PC-9 (cell line): ENCODE measurements around the gene BCCIP. TPM values are rescaled to one million over a fixed set of nuclear protein-coding genes. Genes with fewer than 3 reads are reported as not detected.

Experiments
- BruUV-seq: library from RNA; stranded (reverse); fragments of 400-500 nt; replicated peaks from 2 replicates; lab custom pipeline; 2021; lab: Mats Ljungman, UMichigan
- CTCF ChIA-PET: fragments of 300-600 bp; sonication (Branson Sonifier 250); formaldehyde crosslinking; loops from one replicate; lab custom pipeline; 2022; ENCODE audit warnings: antibody characterized with exemption; lab: Charles Lee
- POLR2A ChIA-PET: fragments of 300-600 bp; sonication (Branson Sonifier 250); formaldehyde crosslinking; loops from one replicate; lab custom pipeline; 2022; ENCODE audit warnings: antibody characterized with exemption; ENCODE audit not compliant: unreplicated experiment; lab: Charles Lee
- DNase-seq, 2 experiments: peaks; one replicate each; pipeline versions ENCODE4 v3.0.0 to v3.0.0-alpha.2; 2015 to 2022; ENCODE audit warnings: mixed read lengths in 1 of 2
- H2AFZ ChIP-seq: fragments of 200-600 bp; sonication (generic); 2 replicates; pipeline ENCODE4 v1.8.1; 2017; ENCODE audit warnings: antibody characterized with exemption
- H3F3A ChIP-seq: fragments of 200-600 bp; sonication (generic); 2 replicates; pipeline ENCODE4 v1.8.1; 2017; ENCODE audit warnings: antibody characterized with exemption, mild to moderate bottlenecking, low read depth; ENCODE audit not compliant: insufficient read depth
- H3K27ac ChIP-seq: fragments of 200-600 bp; sonication (generic); 2 replicates; pipeline ENCODE4 v1.6.1; 2016; ENCODE audit warnings: mixed run types
- H3K27me3 ChIP-seq: fragments of 200-600 bp; sonication (generic); 2 replicates; pipeline ENCODE4 v1.6.1; 2016; ENCODE audit warnings: low read depth, mixed run types; ENCODE audit not compliant: insufficient read depth
- H3K36me3 ChIP-seq: fragments of 200-600 bp; sonication (generic); 2 replicates; pipeline ENCODE4 v1.6.1; 2016; ENCODE audit warnings: low read depth, mixed run types
- H3K4me1 ChIP-seq: fragments of 200-600 bp; sonication (generic); replicated peaks from 2 replicates; pipeline ENCODE4 v1.6.1; 2016; ENCODE audit warnings: mixed run types; ENCODE audit not compliant: insufficient read depth
- H3K4me2 ChIP-seq: fragments of 200-600 bp; sonication (generic); 2 replicates; pipeline ENCODE4 v1.6.1; 2017; ENCODE audit warnings: mixed run types
- H3K4me3 ChIP-seq: fragments of 200-600 bp; sonication (generic); 2 replicates; pipeline ENCODE4 v1.6.1; 2016; ENCODE audit warnings: mixed run types
- H3K79me2 ChIP-seq: fragments of 200-600 bp; sonication (generic); 2 replicates; pipeline ENCODE4 v1.6.1; 2017; ENCODE audit warnings: low read depth, mixed run types
- H3K9me2 ChIP-seq: fragments of 200-600 bp; sonication (generic); 2 replicates; pipeline ENCODE4 v1.8.1; 2017; ENCODE audit warnings: mild to moderate bottlenecking; ENCODE audit not compliant: insufficient read depth
- H3K9me3 ChIP-seq: fragments of 200-600 bp; sonication (generic); 2 replicates; pipeline ENCODE4 v1.8.1; 2016; ENCODE audit warnings: low read depth; ENCODE audit not compliant: insufficient read depth
- H4K20me1 ChIP-seq: fragments of 200-600 bp; sonication (generic); 2 replicates; pipeline ENCODE4 v1.8.1; 2017; ENCODE audit not compliant: insufficient read depth
- EZH2 ChIP-seq: fragments of 200-600 bp; sonication (generic); IDR thresholded peaks from 2 replicates; pipeline ENCODE4 v1.8.0; 2017; ENCODE audit warnings: antibody characterized with exemption, low read depth
- intact Hi-C: fragments of 100-400 bp; cut with micrococcal nuclease; formaldehyde crosslinking; loops from one replicate; pipeline ENCODE4 v1.10.0; 2022; ENCODE audit not compliant: unreplicated experiment
- total RNA-seq: library from RNA; stranded (reverse); gene quantifications from 2 replicates; pipeline ENCODE4 v1.2.3, GENCODE V29; 2021
- TF ChIP-seq, protein P1 (sequence below): fragments of 200-600 bp; sonication (generic); conservative IDR thresholded peaks from 2 replicates; pipeline ENCODE4 v1.6.1; 2017; ENCODE audit warnings: mixed run types, antibody characterized with exemption, mild to moderate bottlenecking, moderate library complexity

The BCCIP gene
- total RNA-seq, 1 experiment from 2014 or later: 46.0 TPM

DNA sequence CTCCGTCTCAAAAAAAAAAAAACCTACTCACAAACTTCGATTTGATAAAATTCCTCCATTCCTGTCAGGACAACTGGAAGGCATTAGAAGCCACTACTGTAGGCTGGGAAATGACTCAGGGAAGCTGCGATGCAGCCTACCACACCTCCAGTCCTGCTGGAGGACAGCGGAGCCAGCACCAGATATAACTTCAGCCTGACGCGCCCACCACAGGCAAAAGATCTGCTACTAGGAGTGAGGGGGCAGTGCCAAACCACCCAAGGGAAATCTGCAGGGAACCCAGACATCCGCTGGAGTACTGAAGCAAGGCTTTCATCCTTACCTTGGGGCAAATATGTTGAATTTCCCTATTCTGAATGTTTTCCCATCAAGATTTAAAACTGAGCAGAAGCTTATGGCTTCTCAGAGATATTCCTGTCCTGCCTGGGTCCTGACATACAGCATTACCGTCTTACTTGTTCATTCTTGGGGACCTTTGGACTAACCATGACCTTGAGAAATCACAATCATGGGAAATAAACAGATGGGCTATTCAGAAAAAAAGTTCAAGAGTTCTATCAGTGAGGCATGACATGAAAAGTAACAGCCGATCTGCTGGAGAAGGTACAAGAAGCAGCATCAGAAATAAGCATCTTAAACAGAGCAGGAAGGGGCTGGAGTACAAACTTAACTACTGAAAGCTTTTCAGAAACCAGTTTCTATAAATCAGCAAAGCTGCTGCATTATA, 20.4 kb downstream of the BCCIP start:
- intact Hi-C loops: no loop called here
- BruUV-seq: no TSS peak
- CTCF ChIA-PET: no interaction called here

DNA sequence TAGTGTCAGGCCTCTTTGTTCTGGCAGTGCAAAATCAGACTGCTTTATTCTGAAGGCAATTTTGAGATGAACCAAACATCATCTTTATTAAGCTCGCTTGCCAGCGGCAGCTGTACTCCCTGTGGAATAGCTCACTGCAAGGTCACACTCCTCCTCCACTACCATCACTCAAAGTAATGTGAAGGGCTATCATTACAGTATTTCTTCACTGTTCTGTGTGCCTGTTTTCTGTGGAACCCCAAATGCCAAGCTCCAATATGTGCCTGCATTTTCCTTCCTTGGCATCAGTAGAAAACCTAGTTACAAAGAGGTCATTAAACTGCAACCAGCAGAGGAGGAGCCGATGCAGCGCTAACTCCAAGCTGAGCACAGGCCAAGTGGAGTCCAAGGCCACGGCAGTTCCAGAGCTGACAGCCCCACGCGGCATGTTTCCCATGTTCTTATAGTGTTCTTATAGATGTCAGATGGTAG, 21.4 kb downstream of the BCCIP start:
- no peaks in the 10 kb centered on the region for H4K20me1 ChIP-seq
- TF ChIP-seq, protein P1, sequence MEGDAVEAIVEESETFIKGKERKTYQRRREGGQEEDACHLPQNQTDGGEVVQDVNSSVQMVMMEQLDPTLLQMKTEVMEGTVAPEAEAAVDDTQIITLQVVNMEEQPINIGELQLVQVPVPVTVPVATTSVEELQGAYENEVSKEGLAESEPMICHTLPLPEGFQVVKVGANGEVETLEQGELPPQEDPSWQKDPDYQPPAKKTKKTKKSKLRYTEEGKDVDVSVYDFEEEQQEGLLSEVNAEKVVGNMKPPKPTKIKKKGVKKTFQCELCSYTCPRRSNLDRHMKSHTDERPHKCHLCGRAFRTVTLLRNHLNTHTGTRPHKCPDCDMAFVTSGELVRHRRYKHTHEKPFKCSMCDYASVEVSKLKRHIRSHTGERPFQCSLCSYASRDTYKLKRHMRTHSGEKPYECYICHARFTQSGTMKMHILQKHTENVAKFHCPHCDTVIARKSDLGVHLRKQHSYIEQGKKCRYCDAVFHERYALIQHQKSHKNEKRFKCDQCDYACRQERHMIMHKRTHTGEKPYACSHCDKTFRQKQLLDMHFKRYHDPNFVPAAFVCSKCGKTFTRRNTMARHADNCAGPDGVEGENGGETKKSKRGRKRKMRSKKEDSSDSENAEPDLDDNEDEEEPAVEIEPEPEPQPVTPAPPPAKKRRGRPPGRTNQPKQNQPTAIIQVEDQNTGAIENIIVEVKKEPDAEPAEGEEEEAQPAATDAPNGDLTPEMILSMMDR: no peak
- TF ChIP-seq EZH2: no peak
- 0 out of 2 replicates have a peak, but pooled peaks cover 3% of the 10 kb centered on the region for H3F3A ChIP-seq
- CTCF ChIA-PET: no interaction called here
- H3K36me3 ChIP-seq: no peaks in the 10 kb centered on the region
- BruUV-seq: no TSS peak
- H3K4me3 ChIP-seq: no peak overlapping the region
- H2AFZ ChIP-seq: no peak overlapping the region
- POLR2A ChIA-PET: no interaction called here
- no peak overlapping the region for H3K27ac ChIP-seq
- H3K27me3 ChIP-seq: no peaks in the 10 kb centered on the region
- no peaks in the 10 kb centered on the region for H3K9me3 ChIP-seq
- no peak overlapping the region for H3K4me2 ChIP-seq
- H3K79me2 ChIP-seq: no peaks in the 10 kb centered on the region
- intact Hi-C loops: no loop called here
- DNase-seq: no peak
- H3K4me1 ChIP-seq: 0 out of 2 replicates have a peak, but pooled peaks cover 8% of the 10 kb centered on the region
- H3K9me2 ChIP-seq: no peaks in the 10 kb centered on the region

More for the DNA sequence above, 20.4 kb downstream of the BCCIP start:
- no peak for TF ChIP-seq EZH2
- TF ChIP-seq, protein P1: no peak
- POLR2A ChIA-PET: no interaction called here
- Histone ChIP-seq H2AFZ (no peak overlapping the region), H3K79me2 (no peaks in the 10 kb centered on the region), H3K9me3 (no peaks in the 10 kb centered on the region), H3K4me3 (no peak overlapping the region), H3K36me3 (no peaks in the 10 kb centered on the region), H3K27ac (no peak overlapping the region), H3F3A (peaks cover 3% of the 10 kb centered on the region; the same call in 1 of the 2 replicates), H3K4me1 (0 out of 2 replicates have a peak, but pooled peaks cover 8% of the 10 kb centered on the region), H3K27me3 (no peaks in the 10 kb centered on the region), H4K20me1 (no peaks in the 10 kb centered on the region), H3K9me2 (no peaks in the 10 kb centered on the region), H3K4me2 (no peak overlapping the region)
- no peak for DNase-seq

DNA sequence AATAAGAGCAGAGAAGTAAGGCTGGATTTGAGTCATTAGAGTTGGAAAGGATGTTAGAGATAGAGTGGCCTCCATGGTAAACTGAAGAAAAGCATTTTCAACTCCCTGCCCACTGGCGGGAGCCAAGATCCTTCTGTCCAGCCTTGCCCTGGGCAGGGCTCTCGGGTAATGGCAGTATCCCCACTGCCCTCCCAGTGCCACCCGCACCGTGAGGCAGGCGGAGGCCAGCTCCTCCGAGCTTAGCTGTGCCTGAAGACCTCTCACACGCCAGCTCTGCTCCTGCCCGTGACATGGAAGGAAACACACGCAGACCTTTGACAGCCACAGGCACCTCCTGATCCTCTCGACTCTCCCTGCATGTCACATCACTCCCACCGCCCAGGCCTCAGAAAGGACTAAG, 22.3 kb downstream of the BCCIP start:
- no peak overlapping the region for H3K4me2 ChIP-seq
- no peaks in the 10 kb centered on the region for H3K36me3 ChIP-seq
- no peaks in the 10 kb centered on the region for H3K9me3 ChIP-seq
- TF ChIP-seq EZH2: no peak
- TF ChIP-seq, protein P1: no peak
- H3K4me3 ChIP-seq: no peak overlapping the region
- ChIA-PET CTCF (no interaction called here), POLR2A (no interaction called here)
- no peaks in the 10 kb centered on the region for H3K9me2 ChIP-seq
- no peak overlapping the region for H2AFZ ChIP-seq
- H3K27me3 ChIP-seq: no peaks in the 10 kb centered on the region
- H3K4me1 ChIP-seq: 0 out of 2 replicates have a peak, but pooled peaks cover 8% of the 10 kb centered on the region
- BruUV-seq: no TSS peak
- no peaks in the 10 kb centered on the region for H4K20me1 ChIP-seq
- intact Hi-C loops: no loop called here
- H3K27ac ChIP-seq: no peak overlapping the region
- 0 out of 2 replicates have a peak, but pooled peaks cover 3% of the 10 kb centered on the region for H3F3A ChIP-seq
- DNase-seq: no peak
- no peaks in the 10 kb centered on the region for H3K79me2 ChIP-seq
